ENCODE data around the gene NDUFA6. TPM values are rescaled to one million over a fixed set of nuclear protein-coding genes. Genes with fewer than 3 reads are reported as not detected.

Gene NDUFA6
- total RNA-seq, 1 donor from 2014 or later: 90.1 TPM

DNA sequence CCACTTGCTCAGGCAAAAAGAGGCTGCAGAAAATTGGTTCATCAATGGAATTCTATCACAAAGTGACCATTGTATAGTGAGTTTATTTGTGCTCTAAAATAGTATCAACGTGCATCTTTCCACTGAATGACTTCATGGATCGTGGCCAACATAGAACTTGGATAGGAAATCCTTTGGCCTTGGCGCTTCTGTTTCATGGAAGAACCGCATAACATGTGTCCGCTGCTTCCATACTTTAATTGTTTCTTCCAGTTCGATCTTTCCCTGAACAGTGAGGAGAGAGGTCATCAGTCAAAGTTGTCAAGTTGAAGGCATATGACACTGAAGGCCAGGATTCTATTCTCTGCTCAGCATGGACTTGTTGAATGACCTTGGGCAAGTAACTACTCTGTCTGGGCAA lies 4.5 kb downstream of the NDUFA6 start:
- peaks cover 11% of the 10 kb centered on the region for H3K36me3 Mint-ChIP-seq (ENCODE audit: unreplicated experiment)
- H3K27me3 Mint-ChIP-seq (ENCODE audit: unreplicated experiment): peaks cover 3% of the 10 kb centered on the region
- H3K4me1 Mint-ChIP-seq (ENCODE audit: low read depth, unreplicated experiment): peaks cover 2% of the 10 kb centered on the region

GRCh38 chr22:42084874-42085273 lies 5.7 kb downstream of the NDUFA6 start:
- TF ChIP-seq, protein P1, sequence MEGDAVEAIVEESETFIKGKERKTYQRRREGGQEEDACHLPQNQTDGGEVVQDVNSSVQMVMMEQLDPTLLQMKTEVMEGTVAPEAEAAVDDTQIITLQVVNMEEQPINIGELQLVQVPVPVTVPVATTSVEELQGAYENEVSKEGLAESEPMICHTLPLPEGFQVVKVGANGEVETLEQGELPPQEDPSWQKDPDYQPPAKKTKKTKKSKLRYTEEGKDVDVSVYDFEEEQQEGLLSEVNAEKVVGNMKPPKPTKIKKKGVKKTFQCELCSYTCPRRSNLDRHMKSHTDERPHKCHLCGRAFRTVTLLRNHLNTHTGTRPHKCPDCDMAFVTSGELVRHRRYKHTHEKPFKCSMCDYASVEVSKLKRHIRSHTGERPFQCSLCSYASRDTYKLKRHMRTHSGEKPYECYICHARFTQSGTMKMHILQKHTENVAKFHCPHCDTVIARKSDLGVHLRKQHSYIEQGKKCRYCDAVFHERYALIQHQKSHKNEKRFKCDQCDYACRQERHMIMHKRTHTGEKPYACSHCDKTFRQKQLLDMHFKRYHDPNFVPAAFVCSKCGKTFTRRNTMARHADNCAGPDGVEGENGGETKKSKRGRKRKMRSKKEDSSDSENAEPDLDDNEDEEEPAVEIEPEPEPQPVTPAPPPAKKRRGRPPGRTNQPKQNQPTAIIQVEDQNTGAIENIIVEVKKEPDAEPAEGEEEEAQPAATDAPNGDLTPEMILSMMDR (IDR thresholded peaks at IDR 0.05; ENCODE audit: partially characterized antibody, unreplicated experiment): no peak
- Mint-ChIP-seq H3K36me3 (ENCODE audit: unreplicated experiment) (peaks cover 11% of the 10 kb centered on the region), H3K9me3 (ENCODE audit: unreplicated experiment) (peaks cover 10% of the 10 kb centered on the region), H3K4me3 (ENCODE audit: unreplicated experiment) (no peak overlapping the region), H3K27ac (ENCODE audit: unreplicated experiment) (no peak overlapping the region), H3K4me1 (ENCODE audit: low read depth, unreplicated experiment) (peaks cover 4% of the 10 kb centered on the region), H3K27me3 (ENCODE audit: unreplicated experiment) (peaks cover 2% of the 10 kb centered on the region)
- DNase-seq: no peak

More for the DNA sequence above, 4.5 kb downstream of the NDUFA6 start:
- DNase-seq: no peak
- peaks cover 13% of the 10 kb centered on the region for H3K9me3 Mint-ChIP-seq (ENCODE audit: unreplicated experiment)
- TF ChIP-seq, protein P1 (IDR thresholded peaks at IDR 0.05; ENCODE audit: partially characterized antibody, unreplicated experiment): no peak
- no peak overlapping the region for H3K4me3 Mint-ChIP-seq (ENCODE audit: unreplicated experiment)
- H3K27ac Mint-ChIP-seq (ENCODE audit: unreplicated experiment): no peak overlapping the region

DNA sequence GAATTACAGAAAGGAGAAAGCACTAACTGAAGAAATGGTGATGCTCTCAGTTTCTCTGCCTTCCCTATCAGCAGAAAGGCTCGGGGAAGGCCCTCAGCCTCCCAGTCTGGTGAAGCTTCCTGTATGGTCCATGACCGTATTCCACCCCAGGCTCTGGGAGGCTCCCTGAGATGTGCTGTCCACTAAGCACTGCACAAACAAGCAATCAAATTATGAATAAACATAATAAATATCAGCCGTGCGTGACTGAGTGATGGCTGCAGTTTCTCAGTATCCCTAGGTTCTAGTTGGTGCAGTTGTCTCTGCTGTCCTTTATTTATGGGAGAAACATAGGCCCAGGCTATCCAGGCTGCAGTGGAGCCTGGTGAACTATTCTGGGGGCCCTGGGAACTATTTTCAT lies 7.5 kb downstream of the NDUFA6 start:
- Mint-ChIP-seq H3K27ac (ENCODE audit: unreplicated experiment) (no peak overlapping the region), H3K4me1 (ENCODE audit: low read depth, unreplicated experiment) (peaks cover 7% of the 10 kb centered on the region), H3K4me3 (ENCODE audit: unreplicated experiment) (no peak overlapping the region), H3K27me3 (ENCODE audit: unreplicated experiment) (peaks cover 5% of the 10 kb centered on the region), H3K9me3 (ENCODE audit: unreplicated experiment) (peaks cover 12% of the 10 kb centered on the region), H3K36me3 (ENCODE audit: unreplicated experiment) (no peaks in the 10 kb centered on the region)
- no peak for DNase-seq
- TF ChIP-seq, protein P1 (IDR thresholded peaks at IDR 0.05; ENCODE audit: partially characterized antibody, unreplicated experiment): no peak

GRCh38 chr22:42080287-42080686 lies 10.3 kb downstream of the NDUFA6 start:
- Mint-ChIP-seq H3K27me3 (ENCODE audit: unreplicated experiment) (peaks cover 5% of the 10 kb centered on the region), H3K36me3 (ENCODE audit: unreplicated experiment) (peaks cover under 1% of the 10 kb centered on the region), H3K9me3 (ENCODE audit: unreplicated experiment) (peaks cover 14% of the 10 kb centered on the region), H3K27ac (ENCODE audit: unreplicated experiment) (peak overlapping the region; percentile 95), H3K4me1 (ENCODE audit: low read depth, unreplicated experiment) (peaks cover 7% of the 10 kb centered on the region), H3K4me3 (ENCODE audit: unreplicated experiment) (peak overlapping the region; percentile 92)
- no peak for DNase-seq
- TF ChIP-seq, protein P1 (IDR thresholded peaks at IDR 0.05; ENCODE audit: partially characterized antibody, unreplicated experiment): no peak

- peaks cover 10% of the 10 kb centered on the region for H3K4me1 Mint-ChIP-seq (ENCODE audit: low read depth, unreplicated experiment)
- H3K9me3 Mint-ChIP-seq (ENCODE audit: unreplicated experiment): peaks cover 14% of the 10 kb centered on the region
- H3K27me3 Mint-ChIP-seq (ENCODE audit: unreplicated experiment): peaks cover 7% of the 10 kb centered on the region
- peaks cover 6% of the 10 kb centered on the region for H3K36me3 Mint-ChIP-seq (ENCODE audit: unreplicated experiment)
- H3K27ac Mint-ChIP-seq (ENCODE audit: unreplicated experiment): peak within 1 kb of the TSS; percentile 95
- TF ChIP-seq, protein P1 (IDR thresholded peaks at IDR 0.05; ENCODE audit: partially characterized antibody, unreplicated experiment): no peak
- peak; percentile 98 for DNase-seq
- H3K4me3 Mint-ChIP-seq (ENCODE audit: unreplicated experiment): peak within 1 kb of the TSS; percentile 92
Measured at GRCh38 chr22:42079319-42080251, 11.0 kb downstream of the NDUFA6 start, which contains the start of gene SMDT1. SMDT1 (plus strand) TSS chr22:42079700; CDS start chr22:42079769, 69 bp downstream.

Data from glutamatergic neuron (in vitro differentiated cells).